Stomach smooth muscle (tissue), 2 donors: ENCODE measurements around the gene GCDH.

ENCODE experiments used
- H3K27ac ChIP-seq: one replicate; pipeline ENCODE4 v1.7.0; 2013; ENCODE audit warnings: mild to moderate bottlenecking, low read length, inconsistent platforms
- H3K27me3 ChIP-seq, 2 donors: one replicate each; pipeline ENCODE4 v1.7.0; 2013; ENCODE audit warnings: low read length in 2 of 2; ENCODE audit not compliant: insufficient read depth in 2 of 2, control insufficient read depth in 1 of 2
- H3K36me3 ChIP-seq, 2 donors: one replicate each; pipeline ENCODE4 v1.7.0; 2013; ENCODE audit warnings: low read length in 2 of 2; ENCODE audit not compliant: control insufficient read depth in 2 of 2, insufficient read depth in 2 of 2
- H3K4me1 ChIP-seq: one replicate; pipeline ENCODE4 v1.7.0; 2013; ENCODE audit warnings: low read length; ENCODE audit not compliant: control insufficient read depth, insufficient read depth
- H3K4me3 ChIP-seq, 2 donors: one replicate each; pipeline ENCODE4 v1.7.0; 2013; ENCODE audit warnings: low read length in 2 of 2
- H3K9ac ChIP-seq, 2 donors: one replicate each; pipeline ENCODE4 v1.7.0; 2013; ENCODE audit warnings: low read length in 2 of 2, mild to moderate bottlenecking in 1 of 2
- H3K9me3 ChIP-seq, 2 donors: one replicate each; pipeline ENCODE4 v1.7.0; 2013; ENCODE audit warnings: low read length in 2 of 2; ENCODE audit not compliant: control insufficient read depth in 2 of 2
- donor health status: healthy.
- donor health status: Pancreatic carcinoma.

Gene GCDH

GRCh38 chr19:12864143-12864542 lies 26.8 kb upstream of the GCDH start:
- peaks cover 8 to 15% of the 10 kb centered on the region in 2 donors for H3K27me3 ChIP-seq
- no peak overlapping the region for H3K9ac ChIP-seq
- H3K4me1 ChIP-seq: peaks cover 11% of the 10 kb centered on the region
- H3K27ac ChIP-seq: no peak overlapping the region
- no peaks in the 10 kb centered on the region for H3K36me3 ChIP-seq
- H3K4me3 ChIP-seq: no peak overlapping the region
- no peaks in the 10 kb centered on the region for H3K9me3 ChIP-seq

DNA sequence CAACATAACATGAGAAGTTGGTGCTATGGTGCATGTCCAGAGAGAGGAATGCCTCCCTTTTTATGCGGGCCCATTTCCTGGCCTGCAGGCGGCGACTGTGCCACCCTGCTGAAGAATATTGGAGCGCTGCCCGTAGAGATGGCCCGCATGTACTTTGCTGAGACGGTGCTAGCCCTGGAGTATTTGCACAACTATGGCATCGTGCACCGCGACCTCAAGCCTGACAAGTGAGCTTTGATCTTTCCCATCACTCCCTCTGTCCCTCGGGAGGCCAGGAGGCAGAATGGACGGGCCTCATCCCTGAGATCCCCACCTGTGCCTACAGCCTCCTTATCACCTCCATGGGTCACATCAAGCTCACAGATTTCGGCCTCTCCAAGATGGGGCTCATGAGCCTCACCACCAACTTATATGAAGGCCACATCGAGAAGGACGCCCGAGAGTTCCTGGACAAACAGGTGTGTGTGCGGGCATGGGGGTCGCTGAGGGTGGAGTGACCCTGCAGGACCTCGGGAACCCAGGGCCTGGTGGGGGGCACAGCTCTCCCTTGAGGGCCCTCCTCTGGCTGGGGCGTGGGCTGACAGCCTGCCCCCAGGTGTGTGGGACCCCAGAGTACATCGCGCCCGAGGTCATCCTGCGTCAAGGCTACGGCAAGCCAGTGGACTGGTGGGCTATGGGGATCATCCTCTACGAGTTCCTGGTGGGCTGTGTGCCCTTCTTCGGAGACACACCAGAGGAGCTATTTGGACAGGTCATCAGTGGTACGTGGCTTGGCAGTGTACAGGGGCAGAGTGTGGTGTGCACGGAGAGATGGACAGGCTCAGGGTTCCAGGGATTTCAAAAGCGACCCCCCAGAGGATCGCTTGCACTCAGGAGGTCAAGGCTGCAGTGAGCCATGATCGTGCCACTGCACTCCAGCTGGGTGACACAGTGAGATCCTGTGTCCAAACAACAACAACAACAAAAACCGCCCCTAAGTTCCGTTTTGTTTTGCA lies 25.9 kb upstream of the GCDH start:
- Histone ChIP-seq H3K27me3 (peaks cover 8 to 15% of the 10 kb centered on the region in 2 donors), H3K27ac (no peak overlapping the region), H3K9ac (no peak overlapping the region), H3K36me3 (no peaks in the 10 kb centered on the region), H3K4me3 (no peak overlapping the region), H3K9me3 (no peaks in the 10 kb centered on the region), H3K4me1 (peaks cover 11% of the 10 kb centered on the region)

- Histone ChIP-seq H3K27ac (no peak overlapping the region), H3K9ac (no peak overlapping the region), H3K27me3 (peaks cover 8 to 15% of the 10 kb centered on the region in 2 donors), H3K4me1 (peaks cover 11% of the 10 kb centered on the region), H3K9me3 (no peaks in the 10 kb centered on the region), H3K36me3 (no peaks in the 10 kb centered on the region), H3K4me3 (no peak overlapping the region)
Observed at GRCh38 chr19:12865746-12866415, 25.1 kb upstream of the GCDH start.

DNA sequence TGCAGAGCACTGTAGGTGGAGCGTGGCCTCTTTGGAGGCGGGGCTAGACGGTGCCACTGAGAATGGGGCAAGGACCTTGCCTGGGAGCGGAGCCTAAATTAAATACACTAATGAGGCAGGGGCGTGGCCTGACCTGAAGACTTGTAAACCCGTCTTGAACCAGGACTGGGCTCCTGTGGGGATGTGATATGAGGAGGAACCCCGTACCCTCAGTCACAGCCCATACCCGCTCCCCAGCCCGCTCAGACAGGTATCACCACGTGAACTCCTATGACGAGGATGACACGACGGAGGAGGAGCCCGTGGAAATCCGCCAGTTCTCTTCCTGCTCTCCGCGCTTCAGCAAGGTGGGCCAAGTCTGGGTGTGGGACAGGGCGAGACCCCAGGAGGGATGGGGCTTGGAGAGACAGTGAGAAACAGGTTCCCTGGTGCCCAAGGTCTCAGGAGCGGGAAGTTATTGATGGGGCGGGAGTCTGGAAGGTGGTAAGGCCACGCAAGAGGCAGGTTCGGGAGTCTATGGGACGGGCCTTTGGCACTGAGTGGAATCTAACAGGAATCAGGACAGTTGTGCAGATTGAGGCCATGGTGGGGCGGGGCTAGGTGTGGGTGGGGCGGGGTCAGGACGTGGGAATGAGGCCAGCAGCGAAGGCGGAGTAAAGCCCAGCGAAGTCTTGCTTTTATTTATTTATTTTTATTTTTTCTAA lies 24.4 kb upstream of the GCDH start:
- H3K4me1 ChIP-seq: peaks cover 11% of the 10 kb centered on the region
- H3K36me3 ChIP-seq: no peaks in the 10 kb centered on the region
- no peak overlapping the region for H3K4me3 ChIP-seq
- no peak overlapping the region for H3K27ac ChIP-seq
- H3K9ac ChIP-seq: no peak overlapping the region
- peaks cover 8 to 15% of the 10 kb centered on the region in 2 donors for H3K27me3 ChIP-seq
- H3K9me3 ChIP-seq: no peaks in the 10 kb centered on the region

DNA sequence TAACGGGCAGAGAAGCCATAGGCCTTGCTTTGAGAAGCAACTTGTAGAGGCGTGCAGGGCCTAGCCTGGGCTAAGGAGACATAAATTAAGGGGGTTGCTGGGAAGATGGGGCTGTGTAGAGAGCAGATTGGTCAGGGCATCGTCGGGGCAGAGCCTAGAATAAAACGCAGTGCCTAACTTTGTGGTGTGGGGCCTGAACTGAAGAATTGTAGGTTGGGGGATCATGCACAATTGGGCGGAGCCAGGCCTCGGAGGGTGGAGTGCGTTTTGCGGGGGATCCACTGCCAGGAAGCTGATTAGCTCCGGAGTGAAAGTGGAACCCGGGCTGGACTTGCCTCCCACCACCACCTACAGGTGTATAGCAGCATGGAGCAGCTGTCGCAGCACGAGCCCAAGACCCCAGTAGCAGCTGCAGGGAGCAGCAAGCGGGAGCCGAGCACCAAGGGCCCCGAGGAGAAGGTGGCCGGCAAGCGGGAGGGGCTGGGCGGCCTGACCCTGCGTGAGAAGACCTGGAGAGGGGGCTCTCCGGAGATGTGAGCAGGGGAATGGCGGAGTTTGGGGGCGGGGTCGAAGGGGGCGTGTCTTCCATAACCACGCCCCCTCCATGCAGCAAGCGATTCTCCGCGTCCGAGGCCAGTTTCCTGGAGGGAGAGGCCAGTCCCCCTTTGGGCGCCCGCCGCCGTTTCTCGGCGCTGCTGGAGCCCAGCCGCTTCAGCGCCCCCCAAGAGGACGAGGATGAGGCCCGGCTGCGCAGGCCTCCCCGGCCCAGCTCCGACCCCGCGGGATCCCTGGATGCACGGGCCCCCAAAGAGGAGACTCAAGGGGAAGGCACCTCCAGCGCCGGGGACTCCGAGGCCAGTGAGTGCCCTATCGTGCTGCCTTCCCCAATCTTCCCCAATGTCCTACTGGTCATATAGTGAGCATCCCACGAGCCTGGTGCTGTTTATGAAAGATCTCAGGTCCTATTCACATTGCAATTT lies 23.6 kb upstream of the GCDH start:
- Histone ChIP-seq H3K36me3 (no peaks in the 10 kb centered on the region), H3K27ac (no peak overlapping the region), H3K4me1 (peaks cover 11% of the 10 kb centered on the region), H3K9ac (peak overlapping the region in 1 of 2 donors; percentile 23), H3K9me3 (no peaks in the 10 kb centered on the region), H3K4me3 (peak overlapping the region; percentile 21 to 65), H3K27me3 (peaks cover 8 to 15% of the 10 kb centered on the region in 2 donors)

DNA sequence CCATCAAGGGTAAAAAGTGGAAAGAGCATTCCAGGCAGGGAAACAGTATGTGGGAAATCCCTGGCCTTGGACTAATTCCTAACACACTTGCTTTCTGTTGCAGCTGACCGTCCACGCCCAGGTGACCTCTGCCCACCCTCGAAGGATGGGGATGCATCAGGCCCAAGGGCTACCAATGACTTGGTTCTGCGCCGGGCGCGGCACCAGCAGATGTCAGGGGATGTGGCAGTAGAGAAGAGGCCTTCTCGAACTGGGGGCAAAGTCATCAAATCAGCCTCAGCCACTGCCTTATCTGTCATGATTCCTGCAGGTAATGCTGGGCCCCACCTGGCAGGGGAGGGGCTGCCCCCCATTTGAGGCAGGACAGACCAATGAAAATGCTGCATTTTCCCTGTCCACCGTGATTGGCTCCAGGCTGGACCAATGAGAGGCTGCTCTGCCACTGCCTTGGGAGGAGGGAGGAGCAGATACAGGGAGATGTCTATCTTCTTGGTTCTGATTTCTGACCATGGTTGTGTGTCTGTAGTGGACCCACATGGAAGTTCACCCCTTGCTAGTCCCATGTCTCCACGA lies 22.3 kb upstream of the GCDH start:
- H3K27ac ChIP-seq: no peak overlapping the region
- H3K9ac ChIP-seq: no peak overlapping the region
- no peak overlapping the region for H3K4me3 ChIP-seq
- H3K27me3 ChIP-seq: peaks cover 8 to 15% of the 10 kb centered on the region in 2 donors
- no peaks in the 10 kb centered on the region for H3K9me3 ChIP-seq
- H3K4me1 ChIP-seq: peaks cover 11% of the 10 kb centered on the region
- no peaks in the 10 kb centered on the region for H3K36me3 ChIP-seq

- peaks cover 8 to 11% of the 10 kb centered on the region in 2 donors for H3K27me3 ChIP-seq
- no peaks in the 10 kb centered on the region for H3K9me3 ChIP-seq
- peaks cover 11% of the 10 kb centered on the region for H3K4me1 ChIP-seq
- H3K36me3 ChIP-seq: peaks cover 3 to 10% of the 10 kb centered on the region in 2 donors
- no peak overlapping the region for H3K9ac ChIP-seq
- H3K27ac ChIP-seq: no peak overlapping the region
- H3K4me3 ChIP-seq: no peak overlapping the region
Observed at GRCh38 chr19:12871681-12872080, 19.3 kb upstream of the GCDH start.

DNA sequence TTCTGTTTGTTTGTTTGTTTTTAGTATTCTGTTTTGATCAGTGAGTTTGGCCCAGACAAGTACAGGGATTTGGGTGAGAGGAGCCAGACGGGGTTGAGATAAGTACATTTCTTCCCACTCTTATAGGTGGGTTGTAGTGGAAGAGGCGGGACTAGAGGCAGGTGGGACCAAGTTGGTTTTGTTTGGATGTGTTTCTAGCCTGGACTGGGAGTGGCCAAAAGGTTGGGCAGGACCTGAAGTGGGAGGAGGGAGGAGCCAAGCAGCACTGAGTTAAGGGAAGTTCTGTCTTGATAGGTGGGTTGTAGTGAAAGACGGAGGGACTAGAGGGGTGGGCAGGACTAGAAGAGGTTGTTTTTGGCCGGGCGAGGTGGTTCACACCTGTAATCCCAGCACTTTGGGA lies 18.7 kb upstream of the GCDH start:
- peaks cover 6 to 9% of the 10 kb centered on the region in 2 donors for H3K27me3 ChIP-seq
- H3K27ac ChIP-seq: no peak overlapping the region
- H3K9me3 ChIP-seq: no peaks in the 10 kb centered on the region
- H3K4me1 ChIP-seq: peaks cover 9% of the 10 kb centered on the region
- H3K9ac ChIP-seq: no peak overlapping the region
- no peak overlapping the region for H3K4me3 ChIP-seq
- H3K36me3 ChIP-seq: peaks cover 3 to 10% of the 10 kb centered on the region in 2 donors

- Histone ChIP-seq H3K36me3 (peaks cover 5 to 15% of the 10 kb centered on the region in 2 donors), H3K27ac (no peak overlapping the region), H3K4me1 (peaks cover 2% of the 10 kb centered on the region), H3K9me3 (no peaks in the 10 kb centered on the region), H3K4me3 (no peak overlapping the region), H3K27me3 (peaks cover 0 to 6% of the 10 kb centered on the region in 2 donors), H3K9ac (no peak overlapping the region)
Observed at GRCh38 chr19:12872941-12873890, 17.7 kb upstream of the GCDH start.
